Right ventricle myocardium superior (tissue), 1 donor: ENCODE data around the gene TMEM266. TPM values are rescaled to one million over a fixed set of nuclear protein-coding genes. Genes with fewer than 3 reads are reported as not detected.

Experiments used
- ATAC-seq: fragments of 200-7000 bp; cut with Tn5 transposase; one replicate; pipeline ENCODE4 v1.9.1; 2020; ENCODE audit warnings: mild to moderate bottlenecking; ENCODE audit not compliant: poor library complexity
- DNase-seq: peaks from one replicate; pipeline ENCODE4 v3.0.0-alpha.2; 2020
- intact Hi-C: fragments of 100-400 bp; cut with DNase I; formaldehyde crosslinking; loops from one replicate; pipeline ENCODE4 v1.11.2; 2022
- total RNA-seq: library from RNA; stranded (reverse); fragmentation: NEBNext Ultra II Directional; extraction: Animal tissue kit (Norgen Biotek cat#: 25700); gene quantifications from one replicate; pipeline ENCODE4 v1.2.1, GENCODE V29; 2021
- donor health status: DM: no; HTN: yes; CAD: no; lungs with severe emphysema.

Gene TMEM266
- total RNA-seq, 1 donor from 2014 or later = 0.13 TPM

DNA sequence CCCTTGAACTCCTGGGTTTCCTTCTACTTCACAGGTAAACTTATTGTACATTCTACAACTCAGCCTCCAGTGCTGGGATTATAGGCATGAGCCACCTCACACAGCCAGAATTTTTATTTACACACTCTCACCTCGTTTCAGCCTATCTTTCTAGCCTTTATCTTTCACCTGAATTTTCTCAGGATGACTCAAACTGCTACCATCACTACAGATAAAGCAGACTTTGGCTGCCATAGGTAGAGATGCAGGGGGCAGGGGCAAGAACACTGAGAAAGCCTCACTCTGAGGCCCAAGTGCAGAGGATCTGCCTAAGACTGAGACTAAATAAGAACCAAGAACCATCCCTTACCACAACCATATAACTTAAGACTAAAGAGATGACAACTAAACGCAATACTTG, 192.5 kb downstream of the TMEM266 start:
- intact Hi-C loops = no loop called here
- no peak for DNase-seq
- ATAC-seq = no peak

DNA sequence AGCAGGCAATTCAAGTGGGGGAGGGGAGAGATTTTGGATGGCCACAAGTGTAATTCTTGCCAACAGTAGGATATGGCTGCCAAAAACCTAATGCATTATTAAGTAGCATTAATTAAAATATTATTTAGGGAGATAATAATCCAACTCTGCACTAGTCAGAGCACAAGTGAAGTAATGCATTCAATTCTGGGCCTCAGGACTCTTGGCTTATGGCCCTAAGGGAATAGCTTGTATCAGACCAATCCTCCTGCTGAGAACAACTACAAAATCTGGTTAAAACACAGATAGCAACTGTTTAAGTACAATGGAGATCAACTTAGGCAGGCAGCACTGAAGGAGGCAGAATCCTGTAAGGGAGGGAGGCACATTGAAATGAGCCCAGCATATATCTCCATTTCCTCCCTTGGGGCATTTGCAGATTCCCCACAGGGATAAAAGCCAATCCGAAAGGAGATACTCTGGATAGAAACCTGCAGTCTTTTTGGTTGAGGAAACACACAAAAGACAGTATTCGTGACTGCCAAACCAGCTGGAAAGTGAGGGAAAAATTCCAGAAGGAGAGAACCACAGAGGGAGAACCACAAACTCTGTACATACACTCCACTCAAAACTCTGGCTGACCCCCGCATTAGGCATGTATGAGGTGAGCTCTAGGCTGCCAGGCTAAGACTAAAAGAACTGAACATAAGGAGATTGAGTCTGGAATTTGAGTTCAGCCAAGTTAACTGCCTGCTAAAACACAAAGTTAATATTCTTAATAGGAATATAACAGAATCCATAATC, 194.1 kb downstream of the TMEM266 start:
- no peak for ATAC-seq
- intact Hi-C loops = no loop called here
- DNase-seq = no peak

Other genes starting within 250 kb of the TMEM266 start
- 21.1 TPM for gene UBE2Q2, start 216.5 kb upstream of the TMEM266 start, total RNA-seq
- gene FBXO22, start 156.1 kb upstream of the TMEM266 start, total RNA-seq = 19.3 TPM
- not detected for gene NRG4, start 47.6 kb upstream of the TMEM266 start, total RNA-seq